Stimulated activated CD4-positive, alpha-beta T cell treated with anti-CD3 and anti-CD28 coated beads, Interleukin-2, amount 100 ng/mL, for 24 hours (primary cell): ENCODE measurements around the gene PKDREJ.

Experiments
- DNase-seq, 2 donors: peaks; one replicate each; pipeline ENCODE4 v3.0.0-alpha.2; 2020

Gene PKDREJ

DNA sequence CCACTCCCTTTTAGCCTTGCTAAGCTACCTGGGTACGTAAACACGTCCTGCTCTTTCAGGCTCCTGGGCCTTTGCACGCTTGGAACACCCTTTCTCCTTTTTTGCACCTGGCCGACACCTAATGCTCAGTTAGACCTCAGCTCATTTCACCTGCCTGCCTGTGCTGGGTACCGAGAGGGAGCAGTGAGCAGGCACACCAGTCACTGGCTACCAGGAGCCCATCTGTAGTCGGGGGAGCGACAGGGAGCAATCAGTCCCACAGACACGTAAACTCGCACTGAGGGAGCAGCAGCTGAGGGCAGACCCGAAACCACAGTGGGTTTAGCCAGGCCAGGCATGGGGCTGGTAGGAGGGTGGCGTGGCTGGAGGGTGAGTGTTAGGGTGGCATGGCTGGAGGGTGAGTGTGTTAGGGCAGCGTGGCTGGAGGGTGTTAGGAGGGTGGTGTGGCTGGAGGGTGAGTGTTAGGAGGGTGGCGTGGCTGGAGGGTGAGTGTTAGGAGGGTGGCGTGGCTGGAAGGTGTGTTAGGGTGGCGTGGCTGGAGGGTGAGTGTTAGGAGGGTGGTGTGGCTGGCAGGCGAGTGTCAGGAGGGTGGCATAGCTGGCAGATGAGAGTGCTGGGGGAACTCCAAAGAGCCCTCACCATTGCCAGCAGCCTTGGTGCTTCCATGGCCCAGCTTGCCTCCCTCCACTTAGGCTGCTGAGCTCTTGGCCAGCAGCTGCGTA, 27.1 kb upstream of the PKDREJ start:
- DNase-seq, result no peak

DNA sequence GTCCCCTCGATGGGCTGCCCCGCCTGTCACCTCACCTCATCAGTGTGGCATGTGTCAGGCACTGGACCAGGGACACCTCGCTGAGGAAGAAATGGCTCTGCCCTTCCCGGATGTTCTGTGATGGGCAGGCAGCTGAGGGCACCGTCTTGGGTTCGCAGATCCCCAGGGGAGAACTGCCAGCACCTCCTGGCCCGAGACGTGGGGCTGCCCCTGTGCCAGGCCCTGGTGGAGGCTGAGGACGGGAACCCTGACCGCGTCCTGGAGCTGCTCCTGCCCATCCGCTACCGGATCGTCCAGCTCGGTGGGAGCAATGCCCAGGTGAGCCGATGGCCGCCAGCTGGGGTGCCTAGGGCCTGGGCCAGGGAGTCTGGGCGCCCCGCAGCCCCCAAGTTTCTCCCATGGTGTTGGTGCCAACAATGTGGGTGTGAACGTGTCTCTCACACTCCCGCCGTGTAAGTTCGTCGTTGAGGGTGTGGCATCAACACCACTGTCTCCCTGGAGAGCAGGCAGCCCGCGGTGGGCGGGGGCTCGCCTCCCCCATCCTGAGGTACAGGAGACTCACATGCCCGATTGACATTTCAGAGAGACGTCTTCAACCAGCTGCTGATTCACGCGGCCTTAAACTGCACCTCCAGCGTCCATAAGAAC, 26.2 kb upstream of the PKDREJ start:
- no peak for DNase-seq

DNA sequence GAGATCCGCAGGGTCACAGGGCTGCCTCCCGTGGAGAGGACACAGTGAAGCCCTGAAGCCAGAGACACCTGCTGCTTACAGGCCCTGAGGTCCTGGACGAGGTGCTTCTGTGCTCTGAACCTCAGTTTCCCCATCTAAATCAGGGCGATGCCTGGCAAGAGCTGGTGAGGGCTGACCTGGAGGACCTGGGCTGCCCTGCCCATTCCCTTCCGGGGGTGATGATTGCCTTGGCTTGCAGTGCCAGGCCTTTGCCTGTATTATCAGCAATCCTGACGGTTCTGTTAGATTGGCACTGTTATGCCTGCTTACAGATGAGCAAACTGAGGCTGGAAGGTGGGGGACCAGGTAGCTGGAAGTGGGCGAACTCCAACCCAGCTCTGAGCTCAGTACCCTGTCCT, 25.7 kb upstream of the PKDREJ start:
- DNase-seq, result no peak

DNA sequence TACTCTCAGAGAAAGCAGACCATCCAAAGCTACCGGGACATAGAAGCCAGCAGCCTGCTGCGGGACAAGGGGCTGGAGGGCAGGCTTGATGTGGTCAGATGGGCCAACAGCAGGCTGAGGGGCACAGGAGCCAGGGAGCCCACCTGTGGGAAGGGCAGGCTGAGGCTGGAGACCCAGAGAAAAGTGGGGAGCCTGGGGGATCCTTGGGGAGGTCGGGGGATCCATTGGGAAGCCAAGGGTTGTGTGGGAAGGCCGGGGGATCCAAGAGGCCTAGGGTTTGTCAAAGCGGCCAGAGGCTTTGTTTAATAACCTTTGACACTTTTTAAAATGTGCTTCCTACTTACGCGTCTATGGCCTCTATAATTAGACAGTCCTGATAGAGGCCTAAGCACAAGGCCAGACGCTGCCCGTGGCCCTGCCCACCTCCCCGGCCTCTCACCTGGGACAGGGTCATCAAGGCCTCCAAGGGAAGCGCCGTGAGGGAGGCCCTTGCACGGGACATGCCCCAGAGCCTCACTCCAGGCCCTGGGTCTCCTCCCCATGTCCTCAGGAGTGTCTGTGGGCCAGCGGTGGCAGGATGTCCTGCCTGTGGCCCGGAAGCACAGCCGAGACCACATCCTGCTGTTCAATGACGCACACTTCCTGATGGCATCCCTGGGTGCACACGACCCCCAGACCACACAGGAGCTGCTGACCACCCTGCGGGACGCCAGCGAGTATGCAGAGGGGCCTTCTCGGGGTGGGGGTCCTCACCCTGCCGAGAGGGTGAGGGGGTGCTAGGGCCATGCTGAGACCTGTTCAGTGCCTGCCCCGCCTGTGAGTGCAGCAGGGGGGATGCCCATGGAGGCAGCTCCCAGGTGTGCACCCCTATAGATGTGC, 25.0 kb upstream of the PKDREJ start:
- peak in 1 of 2 donors; percentile 10 for DNase-seq

DNA sequence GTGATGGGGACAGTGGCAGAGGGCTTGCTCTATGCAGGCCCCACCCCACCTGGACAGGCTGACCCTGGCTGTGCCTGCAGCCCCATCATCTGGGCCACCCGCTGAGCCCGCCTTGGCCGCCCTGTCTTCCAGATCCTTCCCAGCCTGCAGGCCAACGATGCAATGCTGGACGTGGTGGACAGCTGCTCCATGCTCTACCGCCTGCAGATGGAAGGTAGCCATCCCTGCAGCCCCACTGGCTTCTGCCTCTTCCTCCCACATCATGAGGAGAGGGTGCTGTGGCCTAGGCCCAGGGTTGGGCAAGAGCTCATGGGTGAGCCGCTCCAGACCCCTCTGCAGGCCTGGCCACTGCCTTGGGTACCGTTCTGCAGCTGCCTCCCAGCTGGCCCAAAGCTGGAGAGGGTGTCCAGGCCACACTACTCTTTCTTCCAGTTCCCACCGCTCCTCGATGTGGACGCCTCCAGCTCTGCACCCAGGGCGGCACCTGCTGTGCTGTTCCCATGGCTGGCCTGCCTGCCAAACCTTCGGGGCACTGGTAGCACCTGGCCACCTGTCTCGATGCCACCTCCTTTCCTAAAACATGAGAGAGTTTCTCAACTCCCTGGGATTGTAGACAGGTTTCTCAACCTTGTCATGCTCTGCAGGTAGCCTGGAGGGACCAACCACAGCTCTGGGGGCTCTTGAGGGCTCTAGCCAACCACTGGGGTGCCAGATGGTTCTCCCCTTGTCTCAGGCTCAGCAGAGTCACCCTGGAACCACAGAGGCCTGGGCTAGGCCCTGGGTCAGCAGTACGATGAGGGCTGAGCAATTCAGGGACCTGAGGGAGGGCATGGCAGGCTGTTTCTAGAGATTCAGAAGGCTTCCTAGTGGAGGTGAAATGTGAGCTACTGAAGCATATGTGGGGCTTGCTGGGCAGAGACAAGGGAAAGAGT, 24.1 kb upstream of the PKDREJ start:
- DNase-seq, result no peak

DNA sequence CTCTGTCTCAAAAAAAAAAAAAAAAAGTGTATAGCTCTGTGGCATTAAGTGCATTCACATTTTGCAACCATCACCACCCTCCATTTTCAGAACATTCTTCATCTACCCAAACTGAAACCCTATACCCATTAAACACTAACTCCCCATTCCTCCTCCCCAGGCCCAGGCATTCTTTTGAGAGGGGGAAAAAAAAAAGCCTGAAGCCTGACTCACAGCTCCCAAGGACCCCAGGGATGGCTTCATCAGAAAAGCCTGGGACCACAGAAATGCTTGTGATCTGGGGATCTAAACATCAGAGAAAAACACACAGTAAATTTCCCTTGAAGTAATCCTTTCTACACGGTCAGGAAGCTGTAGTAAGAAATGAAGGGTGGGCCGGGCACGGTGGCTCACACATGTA, 22.9 kb upstream of the PKDREJ start:
- no peak for DNase-seq

DNA sequence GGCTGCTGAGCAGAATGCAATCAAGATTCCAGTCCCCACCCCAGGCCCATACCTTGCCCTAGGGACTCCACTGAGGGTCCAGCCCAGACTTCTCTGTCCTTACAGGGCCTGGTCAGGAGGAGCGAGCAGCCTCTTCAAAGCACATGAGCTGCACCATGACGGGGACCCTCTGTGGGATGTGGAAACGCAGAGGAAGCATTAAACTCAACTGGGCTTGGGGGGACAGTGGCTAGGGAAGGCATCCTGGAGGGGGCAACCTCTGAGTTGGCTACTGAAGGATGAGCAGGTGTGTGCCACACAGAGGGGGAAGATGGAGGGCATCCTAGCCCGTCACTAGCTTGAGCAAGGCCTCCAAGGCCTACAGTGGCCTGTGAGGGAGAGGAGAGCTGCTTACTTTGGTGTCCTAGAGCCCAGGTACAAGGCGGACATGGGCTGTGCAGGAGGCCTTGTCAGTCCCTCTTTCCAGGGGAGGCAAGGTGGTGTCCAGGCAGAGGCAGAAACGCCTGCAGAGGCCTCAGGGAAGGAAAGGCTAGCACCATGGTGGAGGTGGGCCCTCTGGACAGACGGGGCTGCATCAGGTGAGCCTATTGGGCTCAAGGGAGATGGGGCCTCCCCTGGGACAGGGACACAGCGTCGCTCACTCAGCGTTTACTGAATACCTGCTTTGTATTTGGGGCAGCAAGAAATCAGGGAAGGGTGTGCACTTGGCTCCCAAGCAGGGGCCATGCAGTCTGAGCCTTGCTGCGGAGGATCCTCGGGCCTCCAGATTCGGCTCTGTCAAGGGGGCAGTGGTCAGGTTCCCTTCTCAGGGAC, 18.9 kb upstream of the PKDREJ start:
- DNase-seq, result no peak

DNA sequence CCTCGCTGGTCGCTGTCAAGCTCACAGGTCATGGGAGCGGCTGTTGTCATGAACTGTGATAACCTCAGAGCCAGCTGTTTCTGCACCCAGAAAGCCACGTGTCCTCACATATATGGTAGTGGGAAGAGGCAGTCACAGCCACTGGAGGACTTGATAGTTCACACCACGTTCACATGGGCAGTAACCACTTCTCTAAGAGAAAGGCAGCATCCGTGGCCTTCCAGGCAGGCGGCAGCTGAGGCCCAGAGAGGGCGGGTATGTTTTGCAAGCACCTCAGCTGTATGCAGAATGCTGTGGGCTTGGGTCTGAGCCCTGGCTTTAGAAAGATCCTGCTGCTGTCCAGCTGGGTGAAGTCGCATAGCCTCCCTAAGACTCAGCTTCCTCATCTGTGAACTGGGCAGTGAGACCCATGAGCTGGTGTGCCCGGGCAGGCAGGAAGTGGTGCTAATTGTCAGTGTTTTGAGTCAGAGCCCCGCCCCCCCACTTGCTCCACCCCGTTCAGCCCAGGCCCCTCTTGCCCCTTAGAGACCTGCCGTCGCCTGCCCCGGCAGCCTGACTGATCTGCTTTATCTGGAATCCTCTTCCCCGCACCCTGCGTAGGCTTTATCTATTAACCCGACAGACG, 18.0 kb upstream of the PKDREJ start:
- no peak for DNase-seq

DNA sequence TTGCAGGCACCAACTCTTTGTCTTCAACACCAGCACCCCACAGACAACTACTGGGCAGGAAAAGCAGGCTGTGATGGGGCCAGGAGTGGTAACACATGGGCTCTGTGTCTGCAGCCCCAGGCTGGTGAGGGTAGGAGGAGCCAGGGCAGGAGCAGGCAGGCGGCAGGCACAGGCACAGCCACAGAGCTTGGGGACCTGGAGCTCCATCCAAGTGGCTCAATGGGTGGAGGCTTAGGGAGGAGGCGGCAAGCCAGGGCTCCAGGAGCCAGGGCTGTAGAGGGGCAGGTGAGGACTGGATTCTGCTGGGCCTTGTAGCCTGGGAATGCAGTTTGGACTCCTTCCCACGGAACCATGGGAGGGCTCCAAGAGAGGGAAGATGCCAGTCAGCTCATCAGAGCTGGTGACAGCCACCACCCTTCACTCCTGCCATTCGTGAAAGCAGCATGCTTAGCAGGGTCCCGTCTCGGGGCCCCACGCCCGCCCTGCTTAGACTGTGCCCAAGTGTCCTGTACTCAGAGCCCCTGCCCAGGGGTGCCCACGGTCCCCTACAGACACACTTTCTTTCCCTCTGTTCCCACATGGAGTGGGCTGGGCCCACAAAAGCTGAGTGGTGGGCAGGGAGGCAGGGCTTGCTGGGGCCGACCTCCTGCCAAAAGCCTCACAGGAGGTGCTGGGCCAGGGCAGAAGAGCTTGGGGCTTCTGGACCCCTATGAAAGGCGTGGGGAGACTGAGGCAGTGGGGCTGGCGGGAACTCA, 17.1 kb upstream of the PKDREJ start:
- no peak for DNase-seq

DNA sequence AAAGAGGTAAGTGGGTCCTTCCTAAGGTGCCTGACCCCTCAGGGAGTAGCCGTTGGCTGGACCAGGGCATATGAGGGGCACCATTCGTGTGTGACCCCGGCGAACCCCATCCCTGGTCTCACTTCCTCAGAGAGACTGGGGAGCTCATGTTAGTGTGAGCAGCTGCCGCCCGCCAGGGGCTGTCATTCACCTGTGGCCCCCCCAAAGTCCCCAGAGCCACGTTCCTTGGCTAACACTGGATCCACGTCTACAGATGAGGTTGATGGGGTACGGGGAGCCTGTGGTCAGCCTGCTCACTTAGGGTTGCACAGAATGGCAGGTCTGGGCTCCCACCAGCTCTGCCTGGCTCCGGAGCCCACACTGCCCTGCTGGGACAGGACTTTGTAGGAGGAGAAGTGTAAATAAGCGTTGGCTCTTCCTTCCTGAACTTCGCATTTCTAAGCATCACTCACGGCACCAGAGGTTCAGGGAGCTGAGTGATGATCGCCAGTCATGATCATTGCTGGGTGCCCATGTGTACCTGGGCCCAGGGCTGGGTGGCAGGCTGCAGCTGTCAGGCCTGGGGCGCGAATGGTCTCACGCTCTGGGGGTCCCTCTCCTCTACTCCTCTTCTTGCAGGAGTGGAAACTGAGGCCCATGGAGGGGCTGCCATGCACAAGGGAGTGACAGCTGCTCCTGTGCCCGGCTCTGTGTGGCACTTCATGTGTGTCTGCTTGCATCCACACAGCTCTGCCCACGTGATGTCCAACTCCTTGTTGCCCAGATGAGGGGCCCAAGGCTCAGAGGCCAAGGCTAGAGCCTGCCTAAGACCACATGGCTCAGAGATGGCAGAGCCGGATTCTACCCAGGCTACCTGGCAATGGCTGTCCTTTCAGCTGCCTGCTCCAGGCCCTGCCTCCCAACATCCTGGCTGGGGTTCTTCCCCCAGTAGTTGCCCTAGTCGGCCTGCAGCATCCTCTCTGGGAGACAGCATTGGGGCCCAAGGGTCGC, 15.8 kb upstream of the PKDREJ start:
- DNase-seq, result no peak

DNA sequence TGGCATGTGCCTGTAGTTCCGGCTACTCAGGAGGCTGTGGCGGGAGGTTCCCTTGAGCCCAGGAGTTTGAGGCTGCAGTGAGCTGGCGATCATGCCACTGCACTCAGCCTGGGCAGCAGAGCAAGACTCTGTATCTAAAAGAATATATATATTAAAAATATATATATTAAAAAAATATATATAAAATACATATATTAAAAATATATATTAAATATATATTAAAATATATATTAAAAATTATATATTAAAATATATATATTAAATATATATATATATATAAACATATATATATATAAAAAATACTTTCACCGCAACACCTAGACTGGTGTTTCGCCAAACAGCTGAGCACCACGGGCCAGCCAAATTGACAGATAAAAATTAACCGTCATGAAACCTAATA, 13.4 kb upstream of the PKDREJ start:
- DNase-seq, result no peak

DNA sequence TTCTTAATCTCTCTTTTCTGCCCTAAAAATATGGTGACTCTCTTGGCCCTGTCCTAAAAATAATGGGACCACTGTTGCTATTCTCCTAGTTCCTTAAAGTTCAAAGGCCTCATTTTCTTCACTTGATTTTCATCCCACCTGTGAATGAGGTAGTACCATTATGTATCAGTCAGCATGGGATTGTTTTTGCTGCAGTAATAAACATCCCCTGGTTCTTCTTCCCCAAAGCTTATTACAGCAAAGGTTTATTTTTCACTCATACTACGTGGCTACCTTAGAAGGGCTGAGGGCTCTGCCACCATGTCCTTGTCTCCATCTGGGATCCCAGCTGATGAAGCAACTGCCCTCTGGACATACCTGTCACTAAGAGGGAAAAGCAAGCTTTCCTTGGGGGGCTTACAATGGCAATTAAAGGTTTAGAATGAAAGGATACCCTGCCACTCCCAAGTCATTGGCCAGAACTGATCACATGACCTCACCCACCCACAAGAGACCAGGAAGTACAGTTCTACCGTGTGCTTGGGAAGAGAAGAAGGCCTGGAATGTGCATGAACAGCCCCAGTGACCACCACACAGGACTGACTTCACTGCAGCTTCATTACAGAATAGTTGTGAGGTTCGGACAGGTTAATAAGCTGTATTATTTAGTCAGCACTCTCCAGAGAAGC, 12.4 kb upstream of the PKDREJ start:
- DNase-seq, result no peak

DNA sequence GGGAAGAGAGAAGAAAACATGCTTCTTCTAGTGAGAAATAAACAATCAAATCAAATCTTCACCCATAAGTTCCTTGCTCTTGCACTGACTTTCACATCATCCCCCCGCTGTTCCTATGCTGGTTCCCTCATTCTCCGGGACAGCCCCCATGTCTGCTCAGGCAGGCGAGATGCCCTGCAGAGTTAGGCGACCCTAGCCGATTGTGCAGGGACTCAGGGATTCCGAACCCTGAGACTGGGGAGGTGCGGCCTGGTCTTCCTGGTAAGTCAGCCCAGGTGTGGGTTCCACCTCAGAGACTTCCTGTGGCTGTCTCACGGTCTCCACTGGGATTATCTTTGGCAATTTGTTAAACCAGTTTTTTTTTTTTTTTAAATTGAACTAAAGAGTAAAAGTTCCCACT, 11.2 kb upstream of the PKDREJ start:
- DNase-seq, result no peak

DNA sequence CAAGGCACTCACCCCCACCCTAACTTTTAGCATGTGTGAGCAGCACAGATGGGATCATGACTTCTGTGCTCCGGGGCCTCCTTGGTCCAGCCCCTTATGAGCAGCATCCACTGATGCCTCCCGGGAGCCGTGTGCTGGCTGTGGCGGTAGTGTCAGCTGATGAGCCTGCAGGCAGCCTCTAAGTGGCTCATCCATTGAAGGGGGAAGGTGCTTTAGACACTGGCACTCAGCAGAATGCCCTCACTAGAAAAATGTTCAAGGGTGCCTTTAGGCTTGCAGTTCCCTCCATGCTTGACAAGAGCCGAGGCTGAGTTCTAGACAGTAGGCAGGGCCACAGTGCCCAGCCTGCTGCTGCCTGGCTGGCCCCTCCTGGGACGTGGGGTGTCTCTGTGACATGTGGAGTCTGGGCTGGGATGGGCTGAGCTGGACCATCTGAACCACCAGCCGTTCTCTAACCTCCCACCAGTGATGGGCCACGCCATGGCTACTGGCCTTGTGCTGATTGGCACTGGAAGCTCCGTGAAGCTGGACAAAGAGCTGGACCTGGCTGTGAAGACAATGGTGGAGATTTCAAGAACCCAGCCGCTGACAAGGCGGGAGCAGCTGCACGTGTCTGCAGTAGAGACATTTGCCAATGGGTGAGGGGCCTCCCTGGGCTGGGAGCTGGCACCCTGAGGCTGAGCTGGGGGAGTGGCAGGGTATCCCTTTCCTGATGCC, 10.4 kb upstream of the PKDREJ start:
- no peak for DNase-seq

DNA sequence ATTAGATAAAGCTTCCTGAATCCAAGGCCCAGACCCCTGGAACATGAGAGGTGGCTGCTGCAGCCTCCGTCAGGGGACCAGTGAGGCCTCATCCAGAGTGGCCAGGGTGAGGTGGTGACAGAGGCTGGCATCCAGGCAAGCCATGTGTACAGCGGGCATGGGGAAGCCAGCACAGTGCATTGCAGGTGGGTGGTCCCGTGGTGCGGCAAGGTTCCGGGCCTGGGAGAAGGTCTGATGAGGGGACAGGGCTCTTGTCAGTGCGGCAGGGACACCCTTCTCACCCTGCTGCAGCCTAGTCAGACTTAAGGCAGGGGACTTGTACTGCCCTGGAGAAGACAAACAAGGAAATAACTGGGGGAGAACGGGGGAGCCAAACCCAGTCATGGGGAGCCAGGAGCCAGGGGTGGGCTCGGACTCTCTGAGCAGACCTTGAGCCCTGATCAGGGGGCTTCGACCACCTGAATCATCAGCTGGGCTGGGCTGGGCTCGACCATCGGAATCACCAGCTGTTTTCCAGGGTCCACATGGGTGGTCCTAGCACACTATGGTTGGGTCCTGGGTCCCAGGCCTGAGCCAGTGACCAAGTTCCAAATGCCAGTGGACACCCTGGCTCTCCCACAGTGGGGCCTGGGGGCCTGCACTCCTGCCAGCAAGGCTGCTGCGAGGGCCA, 9.8 kb upstream of the PKDREJ start:
- no peak for DNase-seq

DNA sequence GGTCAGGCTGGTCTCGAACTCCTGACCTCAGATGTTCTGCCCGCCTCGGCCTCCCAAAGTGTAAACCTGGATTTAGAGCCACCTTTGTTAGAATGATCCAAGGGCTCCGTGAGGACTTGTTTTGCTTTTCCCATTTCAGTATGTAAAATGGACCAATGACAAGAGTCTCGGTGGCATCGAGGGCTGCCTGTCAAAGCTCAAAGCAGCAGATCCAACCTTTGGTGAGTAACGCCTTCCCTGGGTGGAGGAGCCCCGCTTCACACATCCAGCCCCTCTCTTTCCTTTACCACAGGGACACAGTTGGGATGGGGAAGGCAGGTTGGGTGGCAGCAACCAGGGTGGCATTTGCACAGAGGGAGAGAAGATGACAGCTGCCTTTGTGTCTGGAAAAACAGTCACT, 9.1 kb upstream of the PKDREJ start:
- DNase-seq, result no peak

DNA sequence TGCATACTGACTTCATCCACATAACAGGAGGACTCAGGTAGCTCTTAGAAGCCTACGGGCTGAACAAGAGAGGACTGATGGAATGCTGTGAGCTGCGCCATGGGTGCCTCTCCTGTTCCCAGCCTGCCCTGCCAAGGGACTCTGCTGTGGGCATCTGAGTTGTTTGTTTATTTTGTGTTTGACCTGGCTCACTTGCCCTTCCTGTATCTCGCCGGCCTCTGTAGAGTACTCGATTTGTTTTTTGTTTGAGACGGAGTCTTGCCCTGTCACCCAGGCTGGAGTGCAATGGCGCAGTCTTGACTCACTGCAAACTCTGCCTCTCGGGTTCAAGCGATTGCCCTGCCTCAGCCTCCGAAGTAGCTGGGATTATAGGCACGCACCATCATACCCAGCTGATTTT, 6.4 kb upstream of the PKDREJ start:
- DNase-seq, result no peak
